Measurements from ENCODE around the gene PSME1. TPM values are rescaled to one million over a fixed set of nuclear protein-coding genes. Genes with fewer than 3 reads are reported as not detected.

Gene PSME1
- total RNA-seq, 2 experiments from 2014 or later: 403 to 427 TPM

GRCh38 chr14:24141097-24141880 lies 5.3 kb downstream of the PSME1 start, which contains the start of gene EMC9:
Gene EMC9 (minus strand): TSS chr14:24141591. CDS start chr14:24141304, 287 bp downstream.
- H3K4me3 Mint-ChIP-seq: peak within 1 kb of the TSS; percentile 97
- ChIA-PET POLR2A (interaction anchor here (0.7 to 2.5 kb wide), 11 partner anchors 9 to 130 kb away, joined by 3 to 32 read pairs (median 4); partner anchors contain the start of genes CHMP4A, DCAF11, IPO4 and IRF9), CTCF (interaction anchor here (0.7 to 7.1 kb wide), 10 partner anchors 11 to 101 kb away, joined by 3 to 59 read pairs (median 4); partner anchors contain the start of genes DCAF11, FITM1, IRF9 and NRL)
- peaks cover 75% of the 10 kb centered on the region for H3K36me3 Mint-ChIP-seq
- no peaks in the 10 kb centered on the region for H3K27me3 Mint-ChIP-seq
- peak; percentile 100 for DNase-seq
- peaks cover 65% of the 10 kb centered on the region for H3K4me1 Mint-ChIP-seq (ENCODE audit: low read depth)
- no peaks in the 10 kb centered on the region for H3K9me3 Mint-ChIP-seq
- peak within 1 kb of the TSS; percentile 94 for H3K27ac Mint-ChIP-seq
- intact Hi-C loops (cut with micrococcal nuclease): loop anchor here (1.0 kb wide), 5 partner anchors 20 to 72 kb away; partner anchors contain the start of genes CHMP4A, DCAF11, IPO4 and IRF9

- Mint-ChIP-seq H3K4me1 (ENCODE audit: low read depth) (peaks cover 54% of the 10 kb centered on the region), H3K9me3 (no peaks in the 10 kb centered on the region), H3K27me3 (no peaks in the 10 kb centered on the region), H3K27ac (peak overlapping the region; percentile 38), H3K4me3 (no peak overlapping the region), H3K36me3 (peaks cover 61% of the 10 kb centered on the region)
- ChIA-PET POLR2A (interaction anchor here (1.1 kb wide), 1 partner anchor 52 kb away, joined by 4 read pairs; the partner anchor contains the start of gene TM9SF1), CTCF (interaction anchor here (1.5 to 6.3 kb wide), 2 partner anchors 18 to 85 kb away, joined by 3 to 76 read pairs; partner anchors contain the start of gene IRF9)
- intact Hi-C loops (cut with micrococcal nuclease): no loop called here
- no peak for DNase-seq
Observed at GRCh38 chr14:24143511-24143910, 7.5 kb downstream of the PSME1 start.

GRCh38 chr14:24144451-24144850 lies 8.5 kb downstream of the PSME1 start:
- H3K9me3 Mint-ChIP-seq: no peaks in the 10 kb centered on the region
- peak overlapping the region; percentile 58 for H3K27ac Mint-ChIP-seq
- DNase-seq: no peak
- no peaks in the 10 kb centered on the region for H3K27me3 Mint-ChIP-seq
- peaks cover 54% of the 10 kb centered on the region for H3K4me1 Mint-ChIP-seq (ENCODE audit: low read depth)
- ChIA-PET CTCF (interaction anchor here (1.5 to 6.3 kb wide), 2 partner anchors 17 to 86 kb away, joined by 3 to 76 read pairs; partner anchors contain the start of gene IRF9), POLR2A (interaction anchor here (4.1 kb wide), 1 partner anchor 30 kb away, joined by 38 read pairs; the partner anchor contains the start of genes DCAF11 and NRL)
- intact Hi-C loops (cut with micrococcal nuclease): no loop called here
- H3K4me3 Mint-ChIP-seq: peak overlapping the region; percentile 41
- peaks cover 60% of the 10 kb centered on the region for H3K36me3 Mint-ChIP-seq

- POLR2A ChIA-PET: interaction anchor here (3.4 to 4.1 kb wide), 5 partner anchors 9 to 51 kb away, joined by 18 to 60 read pairs (median 38); partner anchors contain the start of genes DCAF11, IRF9, NRL and PCK2
- Mint-ChIP-seq H3K9me3 (no peaks in the 10 kb centered on the region), H3K4me1 (ENCODE audit: low read depth) (peaks cover 53% of the 10 kb centered on the region), H3K4me3 (peak overlapping the region; percentile 100), H3K36me3 (peaks cover 56% of the 10 kb centered on the region), H3K27ac (peak overlapping the region; percentile 99), H3K27me3 (no peaks in the 10 kb centered on the region)
- DNase-seq: no peak
- CTCF ChIA-PET: interaction anchor here (0.8 to 6.3 kb wide), 5 partner anchors 9 to 55 kb away, joined by 3 to 76 read pairs (median 16); partner anchors contain the start of genes IRF9 and PSME1
- intact Hi-C loops (cut with micrococcal nuclease): loop anchor here (5.0 kb wide), 1 partner anchor 152 kb away; the partner anchor contains the start of genes DHRS1 and NOP9
Observed at GRCh38 chr14:24145219-24145618, 9.2 kb downstream of the PSME1 start.

GRCh38 chr14:24145690-24146452 lies 9.9 kb downstream of the PSME1 start:
- ChIA-PET CTCF (interaction anchor here (0.8 to 6.3 kb wide), 11 partner anchors 9 to 162 kb away, joined by 3 to 76 read pairs (median 5); partner anchors contain the start of genes CIDEB, IRF9, PSME1 and TINF2), POLR2A (interaction anchor here (0.7 to 4.1 kb wide), 10 partner anchors 9 to 557 kb away, joined by 3 to 60 read pairs (median 12); partner anchors contain the start of genes DCAF11, IRF9, NRL and PCK2)
- intact Hi-C loops (cut with micrococcal nuclease): loop anchor here (1.0 to 5.0 kb wide), 5 partner anchors 51 to 285 kb away; partner anchors contain the start of genes CARMIL3, DHRS1, GMPR2 and NEDD8
- no peak for DNase-seq
- no peaks in the 10 kb centered on the region for H3K27me3 Mint-ChIP-seq
- H3K4me1 Mint-ChIP-seq (ENCODE audit: low read depth): peaks cover 58% of the 10 kb centered on the region
- no peaks in the 10 kb centered on the region for H3K9me3 Mint-ChIP-seq
- peak overlapping the region; percentile 99 for H3K27ac Mint-ChIP-seq
- H3K36me3 Mint-ChIP-seq: peaks cover 60% of the 10 kb centered on the region
- H3K4me3 Mint-ChIP-seq: peak overlapping the region; percentile 100

- CTCF ChIA-PET: interaction anchor here (1.0 to 6.3 kb wide), 13 partner anchors 9 to 162 kb away, joined by 3 to 76 read pairs (median 5); partner anchors contain the start of genes CIDEB, DCAF11, IRF9 and NRL
- Mint-ChIP-seq H3K4me3 (peak within 1 kb of the TSS; percentile 100), H3K9me3 (no peaks in the 10 kb centered on the region), H3K27me3 (no peaks in the 10 kb centered on the region), H3K4me1 (ENCODE audit: low read depth) (peaks cover 58% of the 10 kb centered on the region), H3K27ac (peak within 1 kb of the TSS; percentile 99), H3K36me3 (peaks cover 59% of the 10 kb centered on the region)
- intact Hi-C loops (cut with micrococcal nuclease): loop anchor here (1.0 to 5.0 kb wide), 5 partner anchors 51 to 284 kb away; partner anchors contain the start of genes CARMIL3, DHRS1, GMPR2 and NEDD8
- peak; percentile 95 for DNase-seq
- POLR2A ChIA-PET: interaction anchor here (0.5 to 4.1 kb wide), 16 partner anchors 10 to 557 kb away, joined by 3 to 60 read pairs (median 4); partner anchors contain the start of genes CBLN3, CHMP4A, DCAF11 and IRF9
Observed at GRCh38 chr14:24146453-24146977, 10.5 kb downstream of the PSME1 start, which contains the start of gene PSME2. Gene PSME2 (minus strand): TSS chr14:24146610. CDS start chr14:24146581, 29 bp downstream.

- CTCF ChIA-PET: interaction anchor here (1.0 to 6.3 kb wide), 12 partner anchors 8 to 161 kb away, joined by 3 to 76 read pairs (median 6); partner anchors contain the start of genes CIDEB, DCAF11, IRF9 and NRL
- no peaks in the 10 kb centered on the region for H3K27me3 Mint-ChIP-seq
- DNase-seq: peak; percentile 99
- POLR2A ChIA-PET: interaction anchor here (0.5 to 4.1 kb wide), 16 partner anchors 9 to 283 kb away, joined by 3 to 60 read pairs (median 4); partner anchors contain the start of genes CBLN3, CHMP4A, DCAF11 and IRF9
- H3K4me1 Mint-ChIP-seq (ENCODE audit: low read depth): peaks cover 56% of the 10 kb centered on the region
- H3K9me3 Mint-ChIP-seq: no peaks in the 10 kb centered on the region
- H3K27ac Mint-ChIP-seq: peak within 1 kb of the TSS; percentile 99
- intact Hi-C loops (cut with micrococcal nuclease): loop anchor here (1.0 to 5.0 kb wide), 10 partner anchors 11 to 284 kb away; partner anchors contain the start of genes CARMIL3, CHMP4A, DCAF11 and DHRS1
- H3K4me3 Mint-ChIP-seq: peak within 1 kb of the TSS; percentile 100
- peaks cover 59% of the 10 kb centered on the region for H3K36me3 Mint-ChIP-seq
Observed at GRCh38 chr14:24146978-24147760, 11.2 kb downstream of the PSME1 start, which contains the start of gene RNF31. Gene RNF31 (plus strand): TSS chr14:24147498. CDS start chr14:24147699, 201 bp downstream.

- Mint-ChIP-seq H3K36me3 (peaks cover 58% of the 10 kb centered on the region), H3K27me3 (no peaks in the 10 kb centered on the region), H3K27ac (peak overlapping the region; percentile 80), H3K9me3 (no peaks in the 10 kb centered on the region), H3K4me3 (peak overlapping the region; percentile 100), H3K4me1 (ENCODE audit: low read depth) (peaks cover 52% of the 10 kb centered on the region)
- POLR2A ChIA-PET: interaction anchor here (1.0 to 4.1 kb wide), 8 partner anchors 11 to 163 kb away, joined by 3 to 60 read pairs (median 19); partner anchors contain the start of genes DCAF11, IPO4, IRF9 and NRL
- DNase-seq: peak; percentile 24
- CTCF ChIA-PET: interaction anchor here (1.0 to 6.3 kb wide), 7 partner anchors 10 to 90 kb away, joined by 3 to 76 read pairs (median 5); partner anchors contain the start of genes DCAF11, IRF9, NRL and PSME1
- intact Hi-C loops (cut with micrococcal nuclease): loop anchor here (1.0 to 5.0 kb wide), 9 partner anchors 12 to 283 kb away; partner anchors contain the start of genes CARMIL3, CHMP4A, DCAF11 and DHRS1
Observed at GRCh38 chr14:24147761-24148428, 11.9 kb downstream of the PSME1 start.

- peaks cover 49% of the 10 kb centered on the region for H3K36me3 Mint-ChIP-seq
- ChIA-PET CTCF (interaction anchor here (0.6 to 6.3 kb wide), 4 partner anchors 12 to 46 kb away, joined by 3 to 76 read pairs (median 18); partner anchors contain the start of genes IRF9 and TM9SF1), POLR2A (interaction anchor here (0.8 to 4.1 kb wide), 3 partner anchors 8 to 12 kb away, joined by 3 to 60 read pairs (median 15); partner anchors contain the start of genes EMC9 and IRF9)
- no peaks in the 10 kb centered on the region for H3K9me3 Mint-ChIP-seq
- H3K4me3 Mint-ChIP-seq: peak overlapping the region; percentile 100
- intact Hi-C loops (cut with micrococcal nuclease): loop anchor here (5.0 kb wide), 1 partner anchor 148 kb away; the partner anchor contains the start of genes DHRS1 and NOP9
- H3K27ac Mint-ChIP-seq: no peak overlapping the region
- H3K27me3 Mint-ChIP-seq: no peaks in the 10 kb centered on the region
- DNase-seq: no peak
- peaks cover 40% of the 10 kb centered on the region for H3K4me1 Mint-ChIP-seq (ENCODE audit: low read depth)
Observed at GRCh38 chr14:24149302-24149969, 13.4 kb downstream of the PSME1 start.

All from activated CD4-positive, alpha-beta memory T cell treated with anti-CD3 and anti-CD28 coated beads for 36 hours (primary cell).